Measurements from ENCODE around the gene UAP1L1.
A peak's percentile ranks its signal among the peaks of the same experiment; 100 is the strongest.

UAP1L1 gene

GRCh38 chr9:137087409-137087925 is 10.2 kb downstream of the UAP1L1 start:
- POLR2A ChIA-PET, result interaction anchor here (0.6 to 2.6 kb wide), 6 partner anchors 16 to 193 kb away, joined by 3 to 17 read pairs (median 4); partner anchors contain the start of gene TUBB4B
- TF ChIP-seq CTCF (IDR thresholded peaks at IDR 0.05; ENCODE audit: insufficient read depth, low read length, missing control alignments), result no peak
- H3K4me3 ChIP-seq (ENCODE audit: low read depth, low read length), result peak overlapping the region; percentile 78
- DNase-seq (ENCODE audit: low read depth, low spot score), result no peak
- CTCF ChIA-PET, result interaction anchor here (0.8 to 17.0 kb wide), 8 partner anchors 19 to 361 kb away, joined by 3 to 208 read pairs (median 6); partner anchors contain the start of genes ABCA2, NPDC1 and SAPCD2

GRCh38 chr9:137088121-137088520 is 10.8 kb downstream of the UAP1L1 start:
- no peak for DNase-seq (ENCODE audit: low read depth, low spot score)
- peak overlapping the region; percentile 78 for H3K4me3 ChIP-seq (ENCODE audit: low read depth, low read length)
- CTCF ChIA-PET, result interaction anchor here (1.0 to 17.0 kb wide), 5 partner anchors 20 to 302 kb away, joined by 3 to 208 read pairs (median 4); partner anchors contain the start of genes ABCA2 and SAPCD2
- no peak for TF ChIP-seq CTCF (IDR thresholded peaks at IDR 0.05; ENCODE audit: insufficient read depth, low read length, missing control alignments)
- POLR2A ChIA-PET, result interaction anchor here (0.6 to 2.6 kb wide), 2 partner anchors 152 to 194 kb away, joined by 4 to 17 read pairs; partner anchors contain the start of gene TUBB4B

GRCh38 chr9:137089232-137089947 is 12.1 kb downstream of the UAP1L1 start:
- ChIA-PET CTCF (interaction anchor here (0.8 to 17.0 kb wide), 4 partner anchors 21 to 304 kb away, joined by 3 to 208 read pairs (median 5); partner anchors contain the start of genes ABCA2 and SAPCD2), POLR2A (no interaction called here)
- no peak for DNase-seq (ENCODE audit: low read depth, low spot score)
- no peak overlapping the region for H3K4me3 ChIP-seq (ENCODE audit: low read depth, low read length)
- TF ChIP-seq CTCF (IDR thresholded peaks at IDR 0.05; ENCODE audit: insufficient read depth, low read length, missing control alignments), result no peak

GRCh38 chr9:137095664-137096517 is 18.6 kb downstream of the UAP1L1 start:
- DNase-seq (ENCODE audit: low read depth, low spot score), result no peak
- peak; percentile 2 for TF ChIP-seq CTCF (IDR thresholded peaks at IDR 0.05; ENCODE audit: insufficient read depth, low read length, missing control alignments)
- ChIA-PET POLR2A (no interaction called here), CTCF (interaction anchor here (0.7 to 1.7 kb wide), 4 partner anchors 9 to 32 kb away, joined by 3 to 4 read pairs (median 3); partner anchors contain the start of gene MAN1B1)
- H3K4me3 ChIP-seq (ENCODE audit: low read depth, low read length), result no peak overlapping the region

- ChIA-PET POLR2A (no interaction called here), CTCF (interaction anchor here (0.6 to 1.7 kb wide), 4 partner anchors 9 to 33 kb away, joined by 3 to 4 read pairs (median 3); partner anchors contain the start of gene MAN1B1)
Measured at GRCh38 chr9:137096785-137097546, 19.6 kb downstream of the UAP1L1 start.

More at GRCh38 chr9:137096785-137097546, 19.6 kb downstream of the UAP1L1 start:
- no peak for TF ChIP-seq CTCF (IDR thresholded peaks at IDR 0.05; ENCODE audit: insufficient read depth, low read length, missing control alignments)
- DNase-seq (ENCODE audit: low read depth, low spot score), result no peak
- no peak overlapping the region for H3K4me3 ChIP-seq (ENCODE audit: low read depth, low read length)

Data from AG04449 (cell line).